GM12864 (cell line): ENCODE data around the gene TARS1.

Experiments
- DNase-seq: peaks from one replicate; pipeline ENCODE4 v3.0.0-alpha.2; 2011; ENCODE audit warnings: low read depth
- H3K4me3 ChIP-seq: 2 replicates; pipeline ENCODE4 v1.5.1; 2011; ENCODE audit warnings: mild to moderate bottlenecking, low read depth, low read length, control low read depth
- CTCF ChIP-seq: IDR thresholded peaks from 2 replicates; pipeline ENCODE4 v1.5.1; 2011; ENCODE audit warnings: low read depth, mild to moderate bottlenecking, moderate library complexity, low read length, control low read depth, inconsistent platforms; ENCODE audit errors: missing control alignments

The TARS1 gene

GRCh38 chr5:33409435-33410170 is 31.2 kb upstream of the TARS1 start:
- DNase-seq, result no peak
- no peak for TF ChIP-seq CTCF

GRCh38 chr5:33410221-33410620 is 30.5 kb upstream of the TARS1 start:
- no peak for TF ChIP-seq CTCF

More at GRCh38 chr5:33409435-33410170, 31.2 kb upstream of the TARS1 start:
- no peak overlapping the region for H3K4me3 ChIP-seq

GRCh38 chr5:33411498-33411897 is 29.3 kb upstream of the TARS1 start:
- no peak for TF ChIP-seq CTCF
- no peak overlapping the region for H3K4me3 ChIP-seq
- no peak for DNase-seq

More at GRCh38 chr5:33410221-33410620, 30.5 kb upstream of the TARS1 start:
- H3K4me3 ChIP-seq, result no peak overlapping the region
- no peak for DNase-seq

GRCh38 chr5:33415811-33416354 is 24.9 kb upstream of the TARS1 start:
- no peak for TF ChIP-seq CTCF
- no peak for DNase-seq
- no peak overlapping the region for H3K4me3 ChIP-seq

- no peak for TF ChIP-seq CTCF
- no peak overlapping the region for H3K4me3 ChIP-seq
- no peak for DNase-seq
Observed at GRCh38 chr5:33417632-33418031, 23.1 kb upstream of the TARS1 start.

- TF ChIP-seq CTCF, result no peak
- no peak for DNase-seq
- H3K4me3 ChIP-seq, result no peak overlapping the region
Observed at GRCh38 chr5:33420946-33421345, 19.8 kb upstream of the TARS1 start.

- DNase-seq, result no peak
- TF ChIP-seq CTCF, result no peak
- H3K4me3 ChIP-seq, result no peak overlapping the region
Observed at GRCh38 chr5:33422191-33422590, 18.6 kb upstream of the TARS1 start.
